GM18511 (cell line): ENCODE measurements around the gene MIPEP.
A peak's percentile ranks its signal among the peaks of the same experiment; 100 is the strongest.

ENCODE experiments used
- ATAC-seq: cut with Tn5 transposase; IDR thresholded peaks from one replicate; pipeline ENCODE4 v1.9.1; 2021; ENCODE audit warnings: mild to moderate bottlenecking, moderate library complexity; ENCODE audit not compliant: unreplicated experiment

The MIPEP gene

DNA sequence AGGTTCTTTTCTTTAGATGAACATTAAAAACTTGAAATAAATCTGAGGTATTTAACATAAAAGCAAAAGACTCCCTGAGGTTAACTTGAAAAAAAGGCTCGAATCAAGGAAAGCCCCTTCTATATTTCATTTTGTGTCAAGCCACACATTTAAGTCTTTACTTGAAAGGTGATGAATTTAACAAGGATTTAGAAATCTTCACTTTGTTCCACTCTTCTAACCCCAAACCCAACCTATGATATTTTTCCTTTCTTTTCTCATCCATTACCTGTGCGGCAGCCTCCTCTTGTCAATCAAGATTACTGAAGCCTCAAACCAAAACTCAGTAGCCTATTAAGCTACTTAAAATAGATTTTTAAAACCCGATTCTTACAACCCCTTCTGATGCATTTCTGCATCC lies 33.8 kb downstream of the MIPEP start:
- no peak for ATAC-seq

DNA sequence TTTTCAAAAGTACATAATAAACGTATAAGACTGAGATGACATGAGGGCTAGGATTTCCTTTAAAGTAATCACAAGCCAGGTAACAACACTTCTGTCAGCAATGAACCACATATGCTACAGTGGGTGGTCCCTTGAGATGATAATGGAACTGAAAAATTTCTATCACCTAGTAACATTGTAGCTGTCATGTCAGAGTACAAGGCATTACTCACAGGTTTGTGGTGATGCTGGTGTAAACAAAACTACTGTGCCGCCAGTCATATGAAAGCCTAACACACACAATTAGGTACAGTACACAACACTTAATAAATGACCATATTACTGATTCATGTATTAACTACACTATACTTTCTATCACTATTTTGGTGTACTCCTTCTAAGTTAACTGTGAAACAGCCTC lies 36.8 kb downstream of the MIPEP start:
- peak; percentile 71 for ATAC-seq

DNA sequence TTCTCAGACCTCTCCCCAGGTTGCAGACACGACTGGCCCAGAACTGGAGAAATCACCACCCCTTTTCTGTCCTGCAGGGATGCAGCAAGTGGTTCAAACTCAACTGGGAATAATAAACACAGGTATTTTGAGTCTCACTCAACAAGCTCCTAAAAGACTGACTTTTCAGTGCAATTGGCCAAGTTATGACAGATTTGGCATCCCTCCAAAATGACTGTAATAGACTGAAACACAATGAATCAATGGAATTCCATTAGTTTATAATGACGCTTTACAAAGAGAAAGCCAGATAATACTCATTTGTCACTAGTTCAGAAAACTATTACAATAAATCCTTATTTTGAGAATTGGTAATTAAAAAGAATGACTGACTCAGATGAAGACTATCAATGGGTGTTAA lies 38.1 kb downstream of the MIPEP start:
- ATAC-seq, result no peak

DNA sequence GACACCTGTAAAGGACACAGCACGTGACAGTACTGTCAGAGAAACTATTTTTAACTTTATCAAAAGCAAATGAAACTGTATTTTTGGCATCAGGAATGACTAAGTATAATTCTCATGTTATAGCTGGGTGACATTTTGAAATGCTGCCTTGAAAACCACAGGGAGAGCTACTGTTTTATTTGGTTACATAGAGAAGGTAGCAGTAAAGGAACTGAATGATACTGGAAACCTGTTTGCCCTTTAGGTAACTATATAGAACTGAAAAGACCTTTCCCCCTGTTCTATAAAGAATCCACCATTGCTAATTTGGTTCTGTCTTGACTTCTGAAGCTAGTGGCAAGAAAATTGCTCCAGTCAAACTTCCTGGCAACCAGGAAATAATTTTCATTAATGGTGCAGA lies 39.1 kb downstream of the MIPEP start:
- no peak for ATAC-seq

DNA sequence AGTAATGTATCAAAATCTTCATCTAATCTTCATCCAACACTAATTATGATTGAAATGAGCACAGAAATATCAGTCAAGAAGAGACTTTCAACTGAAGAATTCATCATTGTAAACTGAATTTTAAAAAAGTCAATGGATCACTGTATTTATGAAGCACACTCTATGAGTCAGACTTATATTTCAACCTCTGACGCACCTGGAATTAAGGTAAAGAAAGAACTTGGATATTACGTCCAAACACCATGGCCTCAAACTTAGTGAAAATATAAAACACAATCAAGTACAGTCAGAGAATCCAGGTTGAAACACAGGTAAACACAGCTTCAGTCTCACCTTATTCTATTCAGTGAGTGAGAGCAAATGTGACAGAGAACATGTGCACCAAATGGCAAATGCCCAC lies 39.5 kb downstream of the MIPEP start:
- no peak for ATAC-seq

DNA sequence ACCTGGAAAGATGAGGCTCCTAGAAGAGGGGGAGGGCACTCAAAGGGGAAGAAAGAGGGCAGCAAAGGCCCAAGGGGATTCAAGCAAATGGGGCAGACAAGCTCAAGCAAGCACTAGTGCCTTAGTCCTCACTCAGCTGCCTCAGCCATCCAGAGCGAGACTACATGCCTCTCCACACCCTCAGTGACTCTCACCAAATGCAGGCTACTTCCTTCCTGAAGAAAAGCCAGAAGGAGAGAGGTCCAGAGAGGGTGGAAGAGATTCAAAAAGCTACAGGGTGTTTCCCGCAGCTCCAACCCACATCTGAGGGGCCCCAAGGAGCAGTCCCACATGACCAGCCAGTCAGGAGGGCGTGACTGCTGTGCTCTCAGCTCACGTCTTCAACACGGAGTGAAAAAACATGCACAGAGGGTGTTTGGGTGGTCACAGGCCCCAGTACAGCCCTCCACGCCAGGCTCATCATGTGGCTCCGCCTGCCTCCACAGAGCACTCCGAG lies 40.5 kb downstream of the MIPEP start:
- no peak for ATAC-seq

DNA sequence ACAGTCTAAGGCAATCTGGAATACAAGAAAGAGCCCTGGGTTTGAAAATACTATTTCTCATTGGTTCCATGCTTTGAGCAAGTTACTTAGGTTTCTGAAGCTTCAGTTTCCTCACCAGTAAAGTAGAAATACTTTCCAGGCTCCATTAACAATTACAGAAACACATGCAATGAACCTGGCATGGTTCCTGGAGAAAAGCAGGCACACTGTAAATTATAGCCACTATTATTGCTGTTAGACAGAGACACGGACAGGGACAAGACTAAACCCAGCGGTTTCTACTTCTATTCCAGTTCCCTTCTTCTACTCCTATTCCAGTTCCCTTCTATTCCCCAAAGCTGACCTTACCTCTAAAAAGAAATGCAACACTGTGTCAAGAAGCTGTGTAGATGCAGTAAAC lies 41.2 kb downstream of the MIPEP start:
- no peak for ATAC-seq

DNA sequence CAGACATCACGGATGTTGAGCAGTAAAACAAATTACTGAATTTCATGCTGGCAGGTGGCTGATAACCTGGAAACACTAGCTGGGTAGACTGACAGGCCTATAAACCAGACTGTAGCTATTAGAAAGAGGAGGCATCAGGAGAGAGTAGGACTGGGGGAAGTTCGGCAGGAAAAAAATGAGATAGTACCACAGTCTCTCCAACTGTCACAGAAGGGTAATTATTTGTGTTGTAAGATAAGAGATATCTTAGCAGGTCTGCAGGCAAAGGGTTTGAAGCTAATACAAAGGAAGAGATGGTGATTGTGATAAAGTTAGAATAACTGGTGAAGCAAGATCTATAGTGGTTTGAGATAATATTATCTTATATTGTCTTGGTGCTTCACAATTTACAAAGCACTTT lies 41.7 kb downstream of the MIPEP start:
- ATAC-seq, result no peak

DNA sequence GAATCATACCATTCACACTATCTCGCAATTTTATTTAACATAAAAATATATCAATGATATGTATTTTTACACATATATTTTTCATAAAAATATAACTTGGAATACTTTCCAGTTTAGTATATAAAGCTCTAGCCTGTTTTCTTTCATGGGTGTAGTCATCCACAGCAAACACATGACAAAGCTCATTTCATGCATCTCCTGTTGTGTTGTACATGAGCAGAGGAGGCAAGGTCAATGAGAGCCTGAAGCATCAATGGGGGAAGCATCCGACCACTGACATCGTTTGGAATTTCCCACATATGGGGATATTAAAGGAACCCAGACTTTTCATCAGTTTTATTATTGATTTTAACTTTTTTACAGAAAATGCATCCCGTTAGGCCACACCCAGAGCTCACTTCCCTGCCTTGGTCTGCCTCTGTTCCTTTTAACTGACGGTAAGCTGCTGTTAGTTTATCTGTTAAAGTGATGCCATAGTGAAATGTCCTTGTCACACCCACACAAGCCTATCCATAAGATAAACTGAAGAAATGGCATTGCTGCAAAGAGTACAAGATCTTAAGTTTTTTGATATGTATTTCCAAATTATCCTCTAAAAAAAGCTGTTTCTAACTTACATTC lies 44.0 kb downstream of the MIPEP start:
- peak; percentile 27 for ATAC-seq

DNA sequence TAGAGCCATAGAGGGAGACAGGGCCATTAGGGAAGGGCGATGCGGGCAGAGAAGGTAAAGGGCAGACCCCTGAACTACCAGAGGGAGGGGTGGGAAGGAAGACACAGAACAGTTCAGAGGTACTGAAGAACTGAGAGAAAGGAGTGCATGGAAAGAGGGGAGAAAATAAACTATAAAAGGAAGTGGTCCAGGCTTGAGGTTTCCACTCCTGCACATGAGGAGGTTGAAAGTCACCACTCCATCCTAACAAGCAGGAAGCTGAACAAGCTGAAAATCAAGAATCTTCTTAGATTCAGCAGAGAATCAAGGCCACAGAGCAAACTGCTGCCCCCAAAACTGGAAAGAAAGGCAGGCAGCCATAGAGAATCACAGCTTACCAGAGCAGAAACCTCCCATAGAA lies 45.1 kb downstream of the MIPEP start:
- ATAC-seq, result no peak

DNA sequence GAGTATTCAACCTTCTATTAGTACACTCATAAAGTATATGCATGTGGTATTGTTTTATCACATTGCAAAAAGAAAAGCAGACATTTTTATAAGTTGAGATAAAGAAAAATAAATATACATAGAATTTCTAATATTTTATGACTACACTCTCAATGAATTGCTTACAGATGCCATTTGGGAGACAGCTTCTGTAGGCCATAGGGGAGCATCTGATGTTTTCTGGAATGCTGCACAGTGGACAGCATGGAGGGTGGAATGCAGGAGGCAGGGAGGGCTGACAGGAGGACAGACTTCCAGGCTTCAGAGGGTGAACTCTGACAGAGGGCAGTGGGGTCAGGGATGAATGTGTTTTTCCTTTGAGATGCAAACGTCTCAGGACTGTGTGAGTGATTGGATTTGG lies 45.8 kb downstream of the MIPEP start:
- no peak for ATAC-seq

DNA sequence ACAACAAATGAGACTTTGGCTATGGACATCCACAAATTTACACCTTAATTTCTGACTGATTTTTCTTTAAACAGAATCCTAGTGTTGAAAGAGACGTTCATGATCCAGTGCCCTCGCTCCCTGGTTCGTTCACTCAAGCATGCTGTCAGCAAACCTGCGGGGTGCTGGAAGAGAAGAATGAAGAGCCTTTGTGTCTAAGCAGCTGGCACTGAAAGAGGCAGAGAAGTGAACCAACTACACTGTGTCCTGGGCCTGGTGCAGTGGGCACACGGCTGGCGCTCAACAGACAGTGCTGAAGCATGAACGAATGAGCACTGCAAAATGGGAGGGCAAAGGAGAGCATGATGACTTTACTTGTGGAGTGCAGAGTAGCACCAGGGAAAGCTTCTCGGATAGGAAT lies 46.8 kb downstream of the MIPEP start:
- no peak for ATAC-seq

DNA sequence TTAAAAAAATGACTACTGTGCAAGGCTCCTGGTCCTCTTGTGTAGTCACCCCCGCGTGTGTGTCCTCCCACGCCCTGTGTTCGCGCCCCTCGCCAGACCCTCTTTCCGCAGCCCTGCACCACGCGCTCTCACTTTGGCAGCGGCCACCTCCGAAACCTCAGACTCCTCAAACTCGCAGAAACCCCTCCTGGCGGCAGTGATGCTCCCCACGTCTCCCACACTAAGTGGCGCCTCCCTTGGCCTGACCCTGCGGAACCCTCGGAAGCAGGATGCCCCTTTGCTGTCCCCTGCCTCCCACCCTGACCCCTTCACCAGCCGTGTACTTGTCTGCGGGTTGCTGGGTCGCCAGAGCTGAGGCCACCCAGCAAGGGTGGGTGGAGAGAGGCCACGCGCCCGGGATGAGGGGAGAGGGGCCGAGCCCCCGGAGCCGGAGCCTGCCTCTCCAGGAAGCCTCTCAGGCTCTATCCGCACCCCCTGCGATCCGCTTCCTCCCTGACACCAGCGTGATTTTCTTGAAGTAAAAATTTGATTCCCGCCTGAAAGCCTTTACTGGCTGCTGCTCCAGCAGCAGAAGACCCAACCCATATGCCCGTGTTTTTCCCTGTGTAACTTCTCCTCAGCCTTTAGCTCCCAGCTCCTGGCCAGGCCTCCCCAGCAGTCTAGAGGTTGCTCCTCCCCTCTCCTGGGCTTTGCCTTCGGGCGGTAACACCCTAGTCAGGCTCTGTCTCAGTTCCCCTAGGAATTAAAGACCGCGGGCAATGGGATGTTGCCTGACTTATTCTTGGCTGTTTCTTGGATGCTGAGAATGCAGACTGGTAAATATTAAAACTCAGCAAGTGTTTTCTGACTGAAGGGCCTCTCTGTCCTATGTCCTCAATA lies 55.2 kb downstream of the MIPEP start:
- ATAC-seq, result no peak

DNA sequence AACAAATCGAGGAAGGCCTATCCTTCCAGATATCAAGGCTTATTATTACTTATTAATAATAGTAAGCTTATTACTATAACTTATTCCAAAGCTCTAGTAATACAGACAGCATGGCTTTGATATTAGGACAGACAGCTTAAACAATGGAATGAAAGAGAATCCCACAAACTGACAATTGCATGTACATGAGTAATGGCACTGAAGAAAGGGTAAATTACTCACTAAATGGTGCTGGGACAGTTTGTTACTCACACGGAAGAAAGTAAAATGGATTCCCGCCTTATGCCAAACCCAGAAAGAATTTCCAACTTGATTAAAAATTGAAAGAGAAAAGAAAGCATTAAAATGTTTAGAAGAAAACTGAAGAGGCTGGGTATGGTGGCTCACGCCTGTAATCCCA lies 60.3 kb downstream of the MIPEP start:
- no peak for ATAC-seq

DNA sequence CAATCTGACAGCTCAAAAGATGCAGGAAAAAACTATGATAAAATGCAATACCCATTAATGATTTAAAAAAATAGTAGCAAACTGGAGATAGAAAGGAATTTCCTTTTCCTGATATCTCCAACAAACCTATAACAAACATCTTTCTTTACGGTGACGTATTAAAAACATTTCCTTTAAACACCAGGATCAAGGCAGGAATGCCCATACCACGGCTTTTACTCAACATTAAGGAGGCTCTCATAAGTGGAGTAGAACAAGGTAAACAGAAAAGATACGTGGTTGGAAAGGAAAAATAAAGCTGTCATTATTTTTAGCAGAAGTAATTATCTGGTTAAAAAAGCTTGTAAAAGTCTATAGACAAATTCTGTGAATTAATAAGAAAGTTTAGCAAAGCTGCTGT lies 61.1 kb downstream of the MIPEP start:
- no peak for ATAC-seq

DNA sequence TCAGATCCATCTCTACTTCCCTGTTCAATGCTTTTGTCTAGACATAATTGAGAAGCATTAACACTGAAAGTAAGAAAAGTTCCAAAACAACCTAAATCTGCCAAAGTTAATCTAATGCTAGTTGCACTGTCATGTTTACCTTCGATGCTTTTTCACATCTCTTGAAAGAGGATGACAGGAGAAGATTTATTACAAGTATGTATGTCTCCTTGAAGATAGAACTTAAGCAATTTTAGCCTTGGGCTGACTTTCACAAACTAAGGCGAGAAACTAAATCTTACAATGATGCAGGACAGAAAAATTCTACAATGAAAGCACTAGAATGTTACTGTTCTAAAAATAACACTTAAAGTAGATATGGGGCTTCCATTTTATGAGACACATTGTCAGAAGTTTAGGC lies 64.0 kb downstream of the MIPEP start:
- ATAC-seq, result no peak

DNA sequence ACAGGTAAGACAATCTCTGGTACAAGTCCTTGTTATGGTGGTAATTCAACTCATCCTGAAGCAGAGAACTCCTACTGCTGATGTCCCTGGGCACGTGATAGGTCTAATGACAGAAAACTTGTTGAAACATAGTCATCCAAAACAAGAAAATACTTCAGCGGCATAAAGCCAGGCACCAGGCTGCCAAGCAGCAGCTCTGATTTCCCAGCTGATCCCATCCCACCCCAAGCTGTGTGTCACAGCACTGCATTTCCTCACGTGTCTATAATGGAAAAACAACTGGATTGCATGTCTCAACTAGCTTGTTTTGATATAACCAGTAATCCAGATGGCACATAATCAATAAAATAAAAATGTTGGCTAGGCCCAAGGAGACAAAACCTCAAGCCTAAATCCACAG lies 64.8 kb downstream of the MIPEP start:
- ATAC-seq, result no peak

DNA sequence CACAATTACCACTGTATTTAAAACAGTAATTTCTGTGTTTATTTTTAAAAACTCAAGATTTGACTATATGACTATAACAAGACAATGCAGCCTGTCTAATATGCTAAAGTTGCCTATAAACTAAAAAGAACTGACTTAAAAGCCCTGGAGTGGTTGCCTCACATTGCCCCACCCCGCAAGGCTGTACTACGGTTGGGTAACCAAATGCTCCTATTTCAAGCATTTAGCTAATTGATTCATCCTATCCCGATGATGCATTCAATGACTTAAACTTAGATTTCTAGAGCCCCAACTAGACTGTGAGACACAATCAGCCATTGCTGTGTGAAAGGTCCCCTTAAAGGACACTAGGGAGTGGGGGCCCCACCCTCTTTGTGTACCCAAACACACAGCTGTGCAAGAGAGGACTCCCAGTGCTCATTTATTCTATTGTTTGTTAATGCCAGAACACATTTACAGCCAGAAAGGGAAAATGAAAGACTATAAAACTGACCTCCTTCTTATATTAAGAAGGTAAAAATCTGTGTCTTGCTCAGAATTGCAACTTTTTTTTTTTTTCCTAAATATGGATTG lies 66.9 kb downstream of the MIPEP start:
- no peak for ATAC-seq

DNA sequence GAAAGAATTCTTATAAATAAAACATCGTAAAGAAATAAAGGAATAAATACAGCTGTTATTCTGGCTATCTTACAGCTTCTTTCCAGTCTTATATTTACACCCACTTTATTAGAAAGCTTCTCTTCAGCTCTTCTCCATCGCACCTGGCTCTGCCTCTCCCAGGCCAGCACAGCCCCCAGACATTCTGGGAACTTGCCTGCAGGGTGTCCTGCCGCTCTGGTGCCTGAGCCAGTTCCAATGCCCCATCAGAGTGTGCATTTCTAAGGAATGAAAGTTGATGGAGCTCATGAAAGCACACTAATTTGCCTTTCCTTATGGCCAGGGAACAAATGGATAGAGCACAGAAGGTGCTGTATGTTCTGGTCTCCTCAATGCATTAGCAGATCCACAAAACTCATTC lies 68.7 kb downstream of the MIPEP start:
- no peak for ATAC-seq

DNA sequence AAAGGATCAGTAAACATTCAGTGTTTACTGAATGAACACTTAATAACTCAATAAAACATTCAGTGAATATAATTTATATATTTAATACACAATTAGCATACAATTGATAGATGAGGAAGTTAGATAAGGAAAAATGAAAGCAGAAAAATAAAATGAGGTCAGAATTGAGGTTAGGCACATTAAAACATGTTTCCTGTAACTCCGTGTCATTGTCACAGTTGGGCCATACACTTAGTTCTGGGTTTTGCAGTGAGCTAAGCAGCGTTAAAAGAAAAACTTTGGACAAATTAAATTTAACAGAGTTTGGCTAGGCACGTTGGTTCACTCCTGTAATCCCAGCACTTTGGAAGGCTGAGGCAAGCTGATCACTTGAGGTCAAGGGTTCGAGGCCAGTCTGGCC lies 71.4 kb downstream of the MIPEP start:
- no peak for ATAC-seq

DNA sequence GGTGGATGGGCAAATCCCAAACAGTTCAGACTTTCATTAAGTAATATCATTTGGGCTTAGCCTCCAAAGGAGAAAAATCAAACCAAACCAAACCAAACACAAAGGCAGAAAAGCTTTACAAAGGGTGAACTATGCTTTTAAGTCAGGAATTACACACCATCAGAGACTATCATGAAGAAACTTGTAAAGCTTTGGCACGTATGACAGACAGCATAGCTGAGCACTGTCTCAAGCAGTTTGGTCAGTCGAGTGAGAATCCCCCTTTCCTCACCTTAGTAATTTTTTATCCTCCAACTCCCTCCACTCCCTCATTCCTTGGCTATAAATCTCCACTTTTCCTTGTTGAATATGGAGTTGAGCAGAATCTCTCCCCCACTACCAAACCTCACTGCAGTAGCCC lies 72.1 kb downstream of the MIPEP start:
- no peak for ATAC-seq

DNA sequence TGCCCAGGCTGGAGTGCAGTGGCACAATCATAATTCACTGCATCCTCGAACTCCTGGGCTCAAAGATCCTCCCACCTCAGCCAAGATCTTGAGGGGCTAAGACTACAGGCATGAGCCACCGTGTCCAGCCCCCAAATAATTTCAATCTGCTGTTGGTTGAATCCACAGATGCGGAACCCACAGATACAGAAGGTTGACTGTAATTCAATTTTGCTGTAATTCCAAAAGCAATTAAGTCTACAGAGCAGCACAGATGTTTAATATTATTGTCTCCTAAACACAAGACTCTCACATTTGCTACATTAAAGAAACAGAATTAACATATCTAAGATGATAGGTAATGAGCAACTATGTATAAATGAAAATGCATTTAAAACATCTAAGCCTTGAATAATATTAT lies 75.6 kb downstream of the MIPEP start:
- no peak for ATAC-seq
